HG03520 (cell line): ENCODE measurements around the gene DYNLT4.
A peak's percentile ranks its signal among the peaks of the same experiment; 100 is the strongest.
"Not testable (repeated sequence)": the region's sequence is repeated elsewhere in the genome, so short reads cannot be mapped to it uniquely, and the experiment has no call there.

Experiments
- ATAC-seq: cut with Tn5 transposase; IDR thresholded peaks from one replicate; pipeline ENCODE4 v1.9.1; 2021; ENCODE audit warnings: mild to moderate bottlenecking, moderate library complexity; ENCODE audit not compliant: unreplicated experiment

Gene DYNLT4

GRCh38 chr1:44810101-44810761 is 3.1 kb upstream of the DYNLT4 start:
- no peak for ATAC-seq

DNA sequence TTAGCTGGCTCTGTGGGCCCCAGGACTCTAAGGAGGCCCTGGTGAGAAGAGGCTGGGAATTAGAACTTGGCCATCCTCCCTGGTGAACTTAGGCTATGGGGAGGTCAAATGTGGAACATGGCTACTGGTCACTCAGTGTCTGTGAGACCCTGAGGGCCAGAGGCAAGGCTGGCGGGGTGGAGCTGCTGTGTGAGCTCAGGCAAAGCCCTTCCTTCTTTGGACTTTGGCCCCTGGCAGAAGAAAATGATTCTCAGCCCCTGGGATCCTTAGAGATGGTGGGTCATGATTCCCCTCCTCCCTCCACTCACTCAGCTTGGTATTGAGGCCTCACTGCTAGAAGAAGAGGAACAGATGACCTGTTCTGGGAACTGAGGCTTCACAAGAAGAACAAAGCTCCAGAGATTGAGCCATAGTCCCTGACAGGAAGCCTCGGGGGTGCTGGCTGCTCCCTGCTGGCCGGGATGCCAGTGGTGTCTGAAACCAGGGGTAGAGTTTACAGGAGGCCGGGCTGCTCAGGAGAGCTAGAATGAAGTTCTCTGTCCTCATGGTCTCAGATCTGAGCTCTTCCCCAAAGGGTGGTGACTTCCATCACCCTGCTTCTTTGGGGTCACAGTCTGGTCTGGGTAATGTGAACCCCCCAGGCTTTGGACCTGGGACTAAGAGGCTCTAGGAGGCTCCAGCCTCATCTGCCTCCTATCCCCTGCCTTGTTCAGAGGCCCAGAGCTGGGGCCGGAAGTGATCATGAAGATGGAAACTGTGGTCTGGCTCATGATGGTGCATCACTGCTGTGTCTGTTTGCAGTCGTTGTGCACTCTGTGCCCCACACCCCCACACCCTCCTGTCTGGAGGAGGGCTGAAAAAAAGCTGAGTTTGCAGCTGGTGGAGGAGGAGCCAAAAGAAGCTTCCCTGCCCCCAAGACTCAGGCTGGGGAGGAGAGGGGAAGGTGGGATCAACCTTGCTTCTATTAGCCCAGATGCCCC is 2.1 kb upstream of the DYNLT4 start:
- ATAC-seq, result peak; percentile 55

DNA sequence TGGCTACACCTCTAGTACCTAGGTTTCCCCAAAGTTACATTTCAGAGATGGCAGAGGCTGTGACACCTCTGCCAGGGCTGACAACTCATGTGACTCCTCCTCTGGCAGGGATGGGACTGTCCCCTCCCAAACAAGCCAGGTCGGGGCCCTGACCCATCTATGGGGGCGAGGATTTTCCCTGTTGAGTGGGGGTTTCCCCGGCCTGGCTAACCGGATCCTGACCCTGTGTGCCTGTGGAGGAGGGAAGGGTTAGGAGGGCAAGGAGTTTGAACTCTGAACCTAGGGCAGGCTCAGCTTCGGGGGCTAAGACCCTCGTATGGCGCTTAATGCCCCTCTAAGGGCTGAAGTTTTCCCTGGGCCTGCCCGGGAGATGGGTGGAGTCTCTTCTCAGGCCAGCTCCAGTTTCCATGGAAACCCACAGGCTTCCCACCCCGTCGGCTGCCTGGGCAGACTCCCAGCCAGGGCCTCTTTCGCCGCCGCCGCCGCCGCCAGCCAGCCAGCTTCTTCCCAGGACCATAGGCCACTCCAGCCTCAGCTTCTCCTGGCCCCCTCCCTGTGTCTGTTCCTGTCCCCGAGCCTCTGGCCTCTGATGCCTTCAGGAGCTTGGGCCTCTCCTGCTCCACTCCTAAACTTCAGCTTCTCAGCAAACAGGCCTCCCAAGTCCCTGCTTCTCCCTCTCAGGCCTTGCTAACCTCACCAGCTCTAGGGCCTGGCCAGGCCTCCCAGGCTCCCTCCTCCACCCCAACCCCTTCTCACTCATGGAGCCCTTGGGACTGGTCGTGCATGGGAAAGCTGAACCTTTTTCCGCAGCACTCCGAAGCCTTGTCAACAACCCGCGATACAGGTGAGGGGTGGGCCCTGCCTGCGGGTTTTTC is 1.1 kb upstream of the DYNLT4 start, which contains the start of gene BTBD19:
BTBD19 (plus strand) TSS at position 461 of the 875 bp plus-strand sequence; CDS start at position 759, 298 bp downstream.
- ATAC-seq, result no peak

DNA sequence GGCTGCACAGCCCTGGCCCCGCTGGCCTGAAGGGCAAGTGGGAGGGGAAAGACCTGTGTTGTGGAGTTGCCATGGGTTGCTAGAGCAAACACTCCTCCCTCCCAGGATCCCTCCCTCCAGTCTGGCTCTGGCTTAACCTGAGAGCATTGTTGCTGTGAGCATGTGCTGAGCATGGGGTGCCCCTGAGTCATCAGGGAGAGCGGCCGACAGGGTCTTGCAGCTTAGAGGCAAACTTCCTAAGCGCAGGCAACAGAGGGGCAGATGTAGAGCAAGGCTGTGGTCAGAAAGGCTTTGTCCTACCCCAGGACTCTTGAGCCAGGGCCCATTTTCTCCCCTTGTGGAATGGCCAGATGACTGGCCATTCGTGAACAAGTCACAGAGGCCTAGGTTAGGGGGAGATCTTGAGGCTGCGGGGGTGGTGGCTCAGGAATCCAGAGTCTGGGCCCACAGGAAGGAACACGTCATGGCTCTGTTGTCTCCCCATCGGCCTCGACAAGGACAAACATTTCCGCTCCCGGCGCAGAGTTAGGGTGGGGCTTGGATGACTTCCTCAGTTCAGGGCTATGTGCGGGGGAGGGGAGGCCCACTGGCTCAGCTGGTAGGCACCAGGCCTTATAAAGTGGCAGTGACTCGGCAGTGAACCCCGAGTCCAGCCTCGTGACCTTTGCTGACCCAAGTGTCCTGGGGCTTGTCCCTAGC is 362 bp upstream of the DYNLT4 start:
- peak; percentile 36 for ATAC-seq

DNA sequence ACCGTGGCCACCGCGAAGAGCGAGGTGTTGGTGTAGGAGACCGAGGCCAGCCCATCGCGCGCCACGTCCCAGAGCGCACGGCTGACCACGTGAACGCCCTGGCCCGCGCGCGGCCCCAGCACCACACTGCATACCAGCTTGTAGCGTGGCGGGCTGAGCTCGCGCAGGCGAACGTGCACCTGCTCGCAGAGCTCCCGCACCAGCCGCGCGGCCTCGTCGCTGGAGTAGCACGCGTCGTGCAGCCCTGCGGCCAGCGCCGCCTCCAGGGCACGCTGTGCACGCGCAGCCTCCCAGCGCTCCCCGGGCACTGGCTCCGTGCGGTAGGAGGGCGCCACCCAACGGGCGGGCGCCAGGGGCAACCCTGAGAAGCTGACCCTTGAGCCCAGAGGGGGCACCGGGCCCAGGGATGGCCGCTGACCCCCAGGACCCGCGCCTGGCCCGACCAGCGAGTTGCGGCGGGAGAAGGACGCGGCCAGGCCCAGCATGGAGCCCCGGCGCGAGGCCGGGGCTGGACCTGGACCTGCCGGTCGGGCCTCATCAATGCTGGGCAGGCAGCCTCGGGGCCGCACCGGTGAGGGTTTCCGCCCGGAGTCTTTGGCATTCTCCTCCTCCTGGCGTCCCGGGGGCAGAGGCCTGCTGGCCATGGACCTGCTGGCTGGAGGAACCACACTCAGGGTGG is 987 bp downstream of the DYNLT4 start:
- no peak for ATAC-seq

GRCh38 chr1:44805311-44806024 is 1.7 kb downstream of the DYNLT4 start:
- no peak for ATAC-seq

GRCh38 chr1:44803312-44804095 is 3.6 kb downstream of the DYNLT4 start:
- ATAC-seq, result no peak

DNA sequence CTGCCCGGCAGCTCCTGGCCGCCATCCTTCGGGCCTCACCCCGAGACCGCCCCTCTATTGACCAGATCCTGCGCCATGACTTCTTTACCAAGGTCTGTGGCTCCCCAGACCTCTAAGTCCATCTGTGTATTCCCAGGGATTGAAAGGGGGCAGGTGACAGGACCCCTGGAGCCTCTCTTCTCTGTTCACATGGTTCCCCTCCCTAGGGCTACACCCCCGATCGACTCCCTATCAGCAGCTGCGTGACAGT is 4.2 kb downstream of the DYNLT4 start:
- ATAC-seq, result no peak

- no peak for ATAC-seq
Measured at GRCh38 chr1:44802306-44803061, 4.7 kb downstream of the DYNLT4 start.

- no peak for ATAC-seq
Measured at GRCh38 chr1:44801491-44802305, 5.5 kb downstream of the DYNLT4 start.

DNA sequence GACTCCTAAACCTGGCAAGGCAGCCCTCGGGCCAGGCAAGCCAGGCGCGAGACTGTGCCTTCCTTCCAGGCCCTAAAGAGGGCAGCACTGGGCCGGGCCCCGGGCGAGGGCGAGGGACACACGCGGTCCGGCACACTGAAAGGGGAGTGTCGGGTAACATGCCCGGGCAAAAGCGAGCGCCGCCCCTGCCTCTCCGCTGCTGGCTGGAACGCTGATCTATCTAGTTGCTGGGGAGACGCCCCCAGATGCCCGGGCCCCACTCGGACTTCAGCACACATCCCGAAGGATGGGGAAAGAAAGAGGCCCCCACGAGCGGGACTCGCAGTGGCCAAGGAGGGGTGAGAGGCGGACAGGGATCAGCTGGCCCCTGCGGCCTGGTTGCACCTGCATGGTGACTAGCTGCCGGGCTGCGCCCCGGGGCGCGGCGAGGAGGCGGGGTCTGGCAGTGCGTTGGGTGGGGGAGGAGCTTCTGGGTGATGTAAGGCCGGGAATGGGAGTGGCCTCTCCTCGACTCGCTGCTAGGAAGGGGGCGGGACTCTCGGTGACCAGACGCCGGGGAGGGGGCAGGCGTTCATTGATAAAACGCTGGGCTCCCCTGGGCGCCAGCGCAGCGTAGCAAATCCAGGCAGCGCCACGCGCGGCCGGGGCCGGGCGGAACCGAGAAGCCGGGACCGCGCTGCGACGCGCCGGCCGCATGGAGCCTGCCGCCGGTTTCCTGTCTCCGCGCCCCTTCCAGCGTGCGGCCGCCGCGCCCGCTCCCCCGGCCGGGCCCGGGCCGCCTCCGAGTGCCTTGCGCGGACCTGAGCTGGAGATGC is 7.2 kb downstream of the DYNLT4 start, which contains the start of gene PLK3:
PLK3 (plus strand) TSS at position 608 of the 815 bp plus-strand sequence; CDS start at position 695, 87 bp downstream.
- ATAC-seq, result peak; percentile 65

DNA sequence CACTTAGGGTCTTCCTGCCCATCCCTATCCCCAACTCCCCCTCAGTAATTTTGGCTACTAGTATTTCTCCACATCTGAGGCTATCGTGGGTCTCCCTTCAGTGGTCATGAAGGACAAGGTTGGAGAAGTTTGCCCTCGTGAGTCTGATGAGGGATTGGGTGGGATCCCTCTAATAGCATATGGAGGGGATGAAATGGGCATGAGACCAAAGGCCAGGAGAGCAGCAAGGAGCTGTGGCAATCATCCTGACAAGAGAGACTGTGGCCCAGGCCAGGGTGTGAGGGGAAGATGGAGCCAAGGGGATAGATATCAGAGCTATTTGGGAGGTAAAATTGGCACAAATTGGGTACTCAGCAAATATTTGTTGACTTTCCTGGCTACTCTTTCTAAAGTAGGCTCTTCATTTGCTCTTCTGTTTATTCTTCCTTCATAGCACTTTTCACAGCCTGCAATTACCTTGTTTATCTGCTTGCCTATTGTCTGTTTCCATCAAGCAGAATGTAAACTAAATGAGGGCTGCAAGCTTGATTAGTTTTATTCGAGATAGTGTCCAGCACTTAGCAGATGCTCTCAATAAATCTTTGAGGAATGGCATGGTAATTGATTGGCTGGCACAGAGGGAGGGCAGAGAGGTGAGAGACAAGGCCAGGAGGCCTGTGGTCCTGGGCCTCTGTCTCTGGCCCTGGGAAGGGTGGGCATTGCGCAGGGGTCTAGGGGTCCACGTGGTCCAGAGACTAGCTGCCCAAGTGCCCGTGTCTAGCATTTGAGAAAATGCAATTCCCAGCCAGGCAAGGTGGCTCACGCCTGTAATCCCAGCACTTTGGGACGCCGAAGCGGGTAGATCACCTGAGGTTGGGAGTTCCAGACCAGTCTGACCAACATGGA is 8.4 kb downstream of the DYNLT4 start:
- no peak for ATAC-seq

- ATAC-seq, result not testable (repeated sequence)
Measured at GRCh38 chr1:44797886-44798285, 9.3 kb downstream of the DYNLT4 start.

GRCh38 chr1:44792736-44793502 is 14.2 kb downstream of the DYNLT4 start:
- no peak for ATAC-seq
